HepG2 (cell line): ENCODE data around the gene SNIP1. TPM values are rescaled to one million over a fixed set of nuclear protein-coding genes. Genes with fewer than 3 reads are reported as not detected.

Experiments used
- ARID3A ChIP-seq: IDR thresholded peaks from 2 replicates; pipeline ENCODE4 v1.6.1; 2012; ENCODE audit warnings: low read depth, low read length, improper control_type of control experiment
- FOSL2 ChIP-seq: sonication (generic); formaldehyde crosslinking; IDR thresholded peaks from 2 replicates; pipeline ENCODE4 v1.4.0; 2020; ENCODE audit warnings: missing genetic modification reagents
- HMGA1 ChIP-seq: sonication (generic); formaldehyde crosslinking; conservative IDR thresholded peaks from 2 replicates; pipeline ENCODE4 v1.4.0; 2020; ENCODE audit warnings: missing genetic modification reagents
- PCBP2 ChIP-seq: fragments of 200-400 bp; formaldehyde crosslinking; optimal IDR thresholded peaks from 2 replicates; pipeline ENCODE3; 2018; ENCODE audit warnings: low read length, low read depth; ENCODE audit not compliant: poor library complexity, severe bottlenecking
- U2AF2 ChIP-seq: fragments of 200-400 bp; formaldehyde crosslinking; IDR thresholded peaks from 2 replicates; pipeline ENCODE4 v1.6.1; 2017; ENCODE audit warnings: low read depth, mild to moderate bottlenecking, low read length
- ZBTB40 ChIP-seq, 2 experiments: fragments of 450-650 bp in 1 of 2; sonication (generic) in 1 of 2; formaldehyde crosslinking in 1 of 2; IDR thresholded peaks; 2 replicates each; pipeline versions ENCODE4 v1.6.1 to v1.8.0; 2016 to 2022; ENCODE audit warnings: antibody characterized with exemption in 1 of 2, mild to moderate bottlenecking in 1 of 2, missing genetic modification reagents in 1 of 2
- ZBTB7B ChIP-seq: sonication (generic); formaldehyde crosslinking; IDR thresholded peaks from 2 replicates; pipeline ENCODE4 v1.4.0; 2020; ENCODE audit warnings: missing genetic modification reagents
- ZNF10 ChIP-seq: sonication (generic); formaldehyde crosslinking; IDR thresholded peaks from 2 replicates; pipeline ENCODE4 v1.4.0; 2020; ENCODE audit warnings: mild to moderate bottlenecking, low read depth, missing genetic modification reagents, borderline replicate concordance
- ZNF12 ChIP-seq: sonication (generic); formaldehyde crosslinking; IDR thresholded peaks from 2 replicates; pipeline ENCODE4 v1.5.0; 2020; ENCODE audit warnings: missing genetic modification reagents
- ZNF275 ChIP-seq: sonication (generic); formaldehyde crosslinking; IDR thresholded peaks from 2 replicates; pipeline ENCODE4 v1.8.0; 2022; ENCODE audit warnings: missing genetic modification reagents, mild to moderate bottlenecking, inconsistent platforms, borderline replicate concordance
- ZNF343 ChIP-seq: sonication (generic); formaldehyde crosslinking; IDR thresholded peaks from 2 replicates; pipeline ENCODE4 v1.4.0; 2020; ENCODE audit warnings: mild to moderate bottlenecking, missing genetic modification reagents
- ZNF441 ChIP-seq: sonication (generic); formaldehyde crosslinking; IDR thresholded peaks from 2 replicates; pipeline ENCODE4 v1.7.0; 2021; ENCODE audit warnings: missing genetic modification reagents, borderline replicate concordance
- ZNF501 ChIP-seq: sonication (generic); formaldehyde crosslinking; IDR thresholded peaks from 2 replicates; pipeline ENCODE4 v1.5.1; 2020; ENCODE audit warnings: mild to moderate bottlenecking, moderate library complexity, missing genetic modification reagents
- ZNF75D ChIP-seq: sonication (generic); formaldehyde crosslinking; IDR thresholded peaks from 2 replicates; pipeline ENCODE4 v1.8.1; 2023; ENCODE audit warnings: missing genetic modification reagents, mild to moderate bottlenecking, borderline replicate concordance
- ZNF768 ChIP-seq: sonication (generic); formaldehyde crosslinking; IDR thresholded peaks from 2 replicates; pipeline ENCODE4 v1.4.0; 2020; ENCODE audit warnings: missing genetic modification reagents
- polyA plus RNA-seq, 8 experiments: library from polyadenylated mRNA; depleted of rRNA in 3 of 8; stranded (reverse) in 7 of 8; unstranded in 1 of 8; fragments of >200 nt; fragmentation: Illumina TruSeq in 4 of 8; extraction: Trizol in 4 of 8; gene quantifications; 2 replicates each; pipeline versions ENCODE4 v1.2.1 to v1.2.3, GENCODE V29; 2011 to 2016; ENCODE audit warnings: low read depth in 4 of 8, missing spikeins in 1 of 8, mixed read lengths in 1 of 8; ENCODE audit not compliant: insufficient read depth in 1 of 8
- total RNA-seq, 5 experiments: library from RNA; depleted of rRNA; stranded (reverse); fragments of >200 nt; fragmentation: Illumina TruSeq; extraction: Trizol; gene quantifications; 2 replicates each; pipeline ENCODE4 v1.2.3, GENCODE V29; 2016; ENCODE audit warnings: low read depth in 1 of 5

The SNIP1 gene
- total and polyA plus RNA-seq, 2 of the 13 experiments (the other 11 are each of a cell fraction or from before 2014, with no cell fraction given), result 5.5 to 11.2 TPM

- TF ChIP-seq ZBTB40 (IDR thresholded peaks at IDR 0.05) (peak; percentile 67), ZBTB40 (CRISPR knock-in tag; IDR thresholded peaks at IDR 0.05) (peak; percentile 56), ZNF441 (CRISPR knock-in tag) (no peak; the same call in 1 of the 2 replicates), ZNF275 (CRISPR knock-in tag) (peak; percentile 42; the same call in 1 of the 2 replicates), ZNF343 (no peak), ARID3A (no peak), ZNF75D (no peak), ZNF501 (CRISPR knock-in tag) (peak; percentile 88), FOSL2 (CRISPR knock-in tag) (peak; percentile 37; the same call in 1 of the 2 replicates), U2AF2 (no peak), ZNF10 (no peak), HMGA1 (no peak), ZNF768 (peak; percentile 46; the same call in 1 of the 2 replicates), PCBP2 (no peak), ZBTB7B (CRISPR knock-in tag) (no peak), ZNF12 (CRISPR knock-in tag) (0 out of 2 replicates have a peak, but pooled peaks have one; percentile 30)
Observed at GRCh38 chr1:37595440-37596181, 41.5 kb upstream of the SNIP1 start, which contains the start of gene GNL2 (continued).
